Large intestine (tissue), 3 donors: Measurements from ENCODE around the gene ACSF3. TPM values are rescaled to one million over a fixed set of nuclear protein-coding genes. Genes with fewer than 3 reads are reported as not detected.

Experiments
- DNase-seq, 2 donors: peaks; one replicate each; pipeline versions ENCODE4 v3.0.0 to v3.0.0-alpha.2; 2013
- H3K27ac ChIP-seq: one replicate; pipeline ENCODE4 v1.5.1; 2013; ENCODE audit warnings: low read length
- H3K27me3 ChIP-seq: 2 replicates; pipeline ENCODE4 v1.6.1; 2013; ENCODE audit warnings: low read length; ENCODE audit not compliant: control insufficient read depth, insufficient read depth
- H3K36me3 ChIP-seq: 2 replicates; pipeline ENCODE4 v1.6.1; 2013; ENCODE audit warnings: low read length; ENCODE audit not compliant: control insufficient read depth, insufficient read depth
- H3K4me1 ChIP-seq: one replicate; pipeline ENCODE4 v1.6.1; 2013; ENCODE audit warnings: low read length; ENCODE audit not compliant: control insufficient read depth, insufficient read depth
- H3K4me3 ChIP-seq: one replicate; pipeline ENCODE4 v1.5.1; 2013; ENCODE audit warnings: low read length
- H3K9me3 ChIP-seq: one replicate; pipeline ENCODE4 v1.6.1; 2013; ENCODE audit warnings: mild to moderate bottlenecking, low read depth, low read length, moderate library complexity; ENCODE audit not compliant: control insufficient read depth
- WGBS: methylation state at CpG from one replicate; pipeline ENCODE4 v1.1.5; 2013; ENCODE audit warnings: low lambda C conversion rate; ENCODE audit not compliant: insufficient coverage; 5-methylcytosine and 5-hydroxymethylcytosine counted together
- polyA plus RNA-seq: library from polyadenylated mRNA; unstranded; fragments of 120-200 nt; gene quantifications from one replicate; pipeline ENCODE4 v1.2.1, GENCODE V29; 2013

The ACSF3 gene
- polyA plus RNA-seq, 1 donor = 30.8 TPM

GRCh38 chr16:89130448-89130847 is 36.8 kb downstream of the ACSF3 start:
- no peaks in the 10 kb centered on the region for H3K4me1 ChIP-seq
- no peak overlapping the region for H3K4me3 ChIP-seq
- H3K27ac ChIP-seq = no peak overlapping the region
- no peaks in the 10 kb centered on the region for H3K27me3 ChIP-seq
- no peak for DNase-seq
- H3K9me3 ChIP-seq = peaks cover 6% of the 10 kb centered on the region
- WGBS = no CpG with 5 or more reads among the region's 5 CpGs
- peaks cover 34% of the 10 kb centered on the region for H3K36me3 ChIP-seq

- no peak for DNase-seq
- no peaks in the 10 kb centered on the region for H3K27me3 ChIP-seq
- peaks cover 6% of the 10 kb centered on the region for H3K9me3 ChIP-seq
- WGBS = no CpG with 5 or more reads among the region's 17 CpGs
- H3K36me3 ChIP-seq = peaks cover 36% of the 10 kb centered on the region
- no peak overlapping the region for H3K27ac ChIP-seq
- no peak overlapping the region for H3K4me3 ChIP-seq
- no peaks in the 10 kb centered on the region for H3K4me1 ChIP-seq
These were observed 38.1 kb downstream of the ACSF3 start for GRCh38 chr16:89131783-89132182.

GRCh38 chr16:89132194-89133005 is 38.7 kb downstream of the ACSF3 start:
- no peaks in the 10 kb centered on the region for H3K4me1 ChIP-seq
- no peak for DNase-seq
- H3K4me3 ChIP-seq = no peak overlapping the region
- H3K36me3 ChIP-seq = peaks cover 38% of the 10 kb centered on the region
- no peak overlapping the region for H3K27ac ChIP-seq
- no CpG with 5 or more reads among the region's 22 CpGs for WGBS
- peaks cover 6% of the 10 kb centered on the region for H3K9me3 ChIP-seq
- H3K27me3 ChIP-seq = no peaks in the 10 kb centered on the region

- no peak for DNase-seq
- H3K4me3 ChIP-seq = no peak overlapping the region
- H3K4me1 ChIP-seq = no peaks in the 10 kb centered on the region
- H3K9me3 ChIP-seq = peaks cover 5% of the 10 kb centered on the region
- no peak overlapping the region for H3K27ac ChIP-seq
- WGBS = 100% methylated on average over 3 of the region's 25 CpGs
- H3K27me3 ChIP-seq = no peaks in the 10 kb centered on the region
- H3K36me3 ChIP-seq = peaks cover 47% of the 10 kb centered on the region
These were observed 39.9 kb downstream of the ACSF3 start for GRCh38 chr16:89133457-89134127.

- no peak for DNase-seq
These were observed 40.6 kb downstream of the ACSF3 start for GRCh38 chr16:89134269-89134668.

GRCh38 chr16:89135166-89135565 is 41.5 kb downstream of the ACSF3 start:
- Histone ChIP-seq H3K4me3 (no peak overlapping the region), H3K9me3 (peaks cover 4% of the 10 kb centered on the region), H3K27me3 (no peaks in the 10 kb centered on the region), H3K36me3 (peaks cover 51% of the 10 kb centered on the region), H3K4me1 (no peaks in the 10 kb centered on the region), H3K27ac (no peak overlapping the region)
- no CpG with 5 or more reads among the region's 11 CpGs for WGBS
- no peak for DNase-seq

More at GRCh38 chr16:89134269-89134668, 40.6 kb downstream of the ACSF3 start:
- no peak overlapping the region for H3K4me3 ChIP-seq
- H3K27ac ChIP-seq = no peak overlapping the region
- H3K4me1 ChIP-seq = no peaks in the 10 kb centered on the region
- H3K9me3 ChIP-seq = peaks cover 4% of the 10 kb centered on the region
- H3K36me3 ChIP-seq = peaks cover 47% of the 10 kb centered on the region
- H3K27me3 ChIP-seq = no peaks in the 10 kb centered on the region
- no CpG with 5 or more reads among the region's 20 CpGs for WGBS

- DNase-seq = no peak
- H3K27ac ChIP-seq = no peak overlapping the region
- no peaks in the 10 kb centered on the region for H3K4me1 ChIP-seq
- H3K36me3 ChIP-seq = peaks cover 55% of the 10 kb centered on the region
- no peak overlapping the region for H3K4me3 ChIP-seq
- H3K9me3 ChIP-seq = no peaks in the 10 kb centered on the region
- H3K27me3 ChIP-seq = no peaks in the 10 kb centered on the region
- no CpG with 5 or more reads among the region's 35 CpGs for WGBS
These were observed 42.5 kb downstream of the ACSF3 start for GRCh38 chr16:89135971-89136765.

GRCh38 chr16:89136931-89137330 is 43.3 kb downstream of the ACSF3 start:
- no peak for DNase-seq
- H3K27me3 ChIP-seq = no peaks in the 10 kb centered on the region
- H3K4me1 ChIP-seq = no peaks in the 10 kb centered on the region
- no peak overlapping the region for H3K27ac ChIP-seq
- no CpG with 5 or more reads among the region's 17 CpGs for WGBS
- peaks cover 61% of the 10 kb centered on the region for H3K36me3 ChIP-seq
- H3K4me3 ChIP-seq = no peak overlapping the region
- H3K9me3 ChIP-seq = peaks cover 1% of the 10 kb centered on the region

GRCh38 chr16:89137666-89138512 is 44.2 kb downstream of the ACSF3 start:
- Histone ChIP-seq H3K4me1 (no peaks in the 10 kb centered on the region), H3K9me3 (peaks cover 4% of the 10 kb centered on the region), H3K36me3 (peaks cover 63% of the 10 kb centered on the region), H3K27ac (no peak overlapping the region), H3K27me3 (no peaks in the 10 kb centered on the region), H3K4me3 (no peak overlapping the region)
- DNase-seq = no peak
- no CpG with 5 or more reads among the region's 24 CpGs for WGBS

- Histone ChIP-seq H3K4me1 (no peaks in the 10 kb centered on the region), H3K4me3 (no peak overlapping the region), H3K36me3 (peaks cover 61% of the 10 kb centered on the region), H3K27ac (no peak overlapping the region), H3K27me3 (no peaks in the 10 kb centered on the region), H3K9me3 (peaks cover 8% of the 10 kb centered on the region)
- no CpG with 5 or more reads among the region's 7 CpGs for WGBS
- no peak for DNase-seq
These were observed 44.8 kb downstream of the ACSF3 start for GRCh38 chr16:89138513-89138795.
